HepG2 (cell line): ENCODE data around the gene HARBI1. TPM values are rescaled to one million over a fixed set of nuclear protein-coding genes. Genes with fewer than 3 reads are reported as not detected.

Source experiments
- ATAC-seq: fragments of 200-7000 bp; cut with Tn5 transposase; 3 replicates; pipeline ENCODE4 v1.9.1; 2020; ENCODE audit warnings: mild to moderate bottlenecking, moderate library complexity
- BruUV-seq: library from RNA; stranded (reverse); fragments of 400-500 nt; replicated peaks from 2 replicates; lab custom pipeline; 2021; lab: Mats Ljungman, UMichigan
- CTCF ChIA-PET: fragments of 300-600 bp; formaldehyde crosslinking; extraction: SDS; loops from one replicate; lab custom pipeline; 2021; ENCODE audit warnings: low total read pairs, inconsistent platforms, low intra/inter-chr PET ratio; lab: Yijun Ruan, JAX
- POLR2A ChIA-PET: fragments of 350-600 bp; sonication (Branson Sonifier 250); formaldehyde crosslinking; loops from one replicate; lab custom pipeline; 2020; ENCODE audit warnings: antibody characterized with exemption, inconsistent platforms; lab: Yijun Ruan, JAX
- DNase-seq: peaks from one replicate; pipeline ENCODE4 v3.0.0-alpha.2; 2015; ENCODE audit warnings: low spot score
- FAIRE-seq: peaks from 3 replicates; lab custom pipeline; 2011; peaks lifted over from hg19 to GRCh38; lab: Jason Lieb, UNC
- H2AFZ ChIP-seq: one replicate; pipeline ENCODE4 v1.6.1; 2011; ENCODE audit warnings: low read length, inconsistent platforms
- H3K27ac ChIP-seq: fragments of 300-600 bp; 3 replicates; pipeline ENCODE4 v1.8.0; 2011; ENCODE audit warnings: mixed run types, mild to moderate bottlenecking, mixed read lengths, low read length, inconsistent platforms; ENCODE audit not compliant: insufficient read depth; ENCODE audit errors: extremely low read length
- H3K27me3 ChIP-seq, 2 experiments: fragments of 200-600 bp in 1 of 2; 2 replicates in 1 of 2; 3 replicates in 1 of 2; pipeline versions ENCODE4 v1.6.0 to v1.8.0; 2011; ENCODE audit warnings: low read length in 2 of 2, mild to moderate bottlenecking in 2 of 2, moderate library complexity in 2 of 2, inconsistent platforms in 1 of 2; ENCODE audit not compliant: insufficient read depth in 2 of 2, control insufficient read depth in 1 of 2
- H3K36me3 ChIP-seq, 2 experiments: fragments of 200-600 bp in 1 of 2; replicated peaks in 1 of 2; 2 replicates in 1 of 2; 3 replicates in 1 of 2; pipeline versions ENCODE4 v1.5.1 to v1.8.0; 2011; ENCODE audit warnings: low read length in 2 of 2, inconsistent platforms in 1 of 2; ENCODE audit not compliant: insufficient read depth in 2 of 2, control insufficient read depth in 1 of 2
- H3K4me1 ChIP-seq: 2 replicates; pipeline ENCODE4 v1.5.1; 2012; ENCODE audit warnings: low read length, inconsistent platforms; ENCODE audit not compliant: insufficient read depth
- H3K4me2 ChIP-seq: 2 replicates; pipeline ENCODE4 v1.6.0; 2011; ENCODE audit warnings: low read depth, low read length, inconsistent platforms
- H3K4me3 ChIP-seq, 3 experiments: fragments of 200-600 bp in 1 of 3; sonication (generic), shearing (Covaris generic) in 1 of 3; replicated peaks in 1 of 3; 2 replicates each; pipeline ENCODE4 v1.5.1; 2011 to 2016; ENCODE audit warnings: low read length in 3 of 3, inconsistent platforms in 2 of 3, low read depth in 2 of 3, mild to moderate bottlenecking in 2 of 3, control low read depth in 1 of 3, mixed read lengths in 1 of 3; ENCODE audit not compliant: insufficient read depth in 1 of 3
- H3K79me2 ChIP-seq: one replicate; pipeline ENCODE4 v1.6.1; 2011; ENCODE audit warnings: low read length, inconsistent platforms; ENCODE audit not compliant: insufficient read depth
- H3K9ac ChIP-seq: 2 replicates; pipeline ENCODE4 v1.6.0; 2011; ENCODE audit warnings: mild to moderate bottlenecking, low read depth, low read length, inconsistent platforms; ENCODE audit not compliant: insufficient read depth
- H3K9me3 ChIP-seq: 2 replicates; pipeline ENCODE4 v1.5.1; 2012; ENCODE audit warnings: mild to moderate bottlenecking, low read length
- H4K20me1 ChIP-seq: 2 replicates; pipeline ENCODE4 v1.6.0; 2011; ENCODE audit warnings: inconsistent platforms, mild to moderate bottlenecking, low read length, moderate library complexity; ENCODE audit not compliant: insufficient read depth
- CCDC6 ChIP-seq: sonication (generic); formaldehyde crosslinking; IDR thresholded peaks from 2 replicates; pipeline ENCODE4 v1.8.1; 2022; ENCODE audit warnings: mild to moderate bottlenecking, missing genetic modification reagents, moderate library complexity
- KDM4B ChIP-seq: sonication (generic); formaldehyde crosslinking; IDR thresholded peaks from 2 replicates; pipeline ENCODE4 v1.4.0; 2020; ENCODE audit warnings: missing genetic modification reagents
- PRPF4 ChIP-seq: fragments of 200-400 bp; formaldehyde crosslinking; IDR thresholded peaks from 2 replicates; pipeline ENCODE4 v1.6.1; 2016; ENCODE audit warnings: low read length, low read depth; ENCODE audit not compliant: poor library complexity, severe bottlenecking
- RELA ChIP-seq: sonication (generic); formaldehyde crosslinking; IDR thresholded peaks from 2 replicates; pipeline ENCODE4 v1.4.0; 2020; ENCODE audit warnings: missing genetic modification reagents
- RNF2 ChIP-seq: fragments of 450-650 bp; conservative IDR thresholded peaks from 2 replicates; pipeline ENCODE4 v1.6.1; 2016; ENCODE audit warnings: low read depth
- SMYD3 ChIP-seq: sonication (generic); formaldehyde crosslinking; IDR thresholded peaks from 2 replicates; pipeline ENCODE4 v1.8.1; 2023; ENCODE audit warnings: mild to moderate bottlenecking, missing genetic modification reagents
- SRF ChIP-seq: IDR thresholded peaks from 2 replicates; pipeline ENCODE4 v1.6.1; 2011; ENCODE audit warnings: mild to moderate bottlenecking, low read depth, low read length, moderate library complexity
- ZNF737 ChIP-seq: sonication (generic); formaldehyde crosslinking; IDR thresholded peaks from 2 replicates; pipeline ENCODE4 v1.5.0; 2020; ENCODE audit warnings: missing genetic modification reagents, mild to moderate bottlenecking, borderline replicate concordance
- ZNF776 ChIP-seq: sonication (generic); formaldehyde crosslinking; IDR thresholded peaks from 2 replicates; pipeline ENCODE4 v1.4.0; 2020; ENCODE audit warnings: mild to moderate bottlenecking, missing genetic modification reagents
- ZSCAN21 ChIP-seq: sonication (generic); formaldehyde crosslinking; IDR thresholded peaks from 2 replicates; pipeline ENCODE4 v1.8.0; 2022; ENCODE audit warnings: mild to moderate bottlenecking, missing genetic modification reagents, moderate library complexity, borderline replicate concordance
- WGBS: methylation state at CpG from one replicate; pipeline ENCODE4 v1.1.6; 2017; ENCODE audit warnings: low lambda C conversion rate; 5-methylcytosine and 5-hydroxymethylcytosine counted together
- in situ Hi-C: cut with HindIII; loops from 2 replicates; pipeline ENCODE4 v1.10.0; 2017; ENCODE audit warnings: low pct_unique_long_range_greater_than_20kb; ENCODE audit not compliant: extremely low pct_ligation_motif_present
- intact Hi-C: fragments of 100-400 bp; cut with micrococcal nuclease; formaldehyde crosslinking; loops from one replicate; pipeline ENCODE4 v1.10.0; 2022; ENCODE audit not compliant: unreplicated experiment
- polyA plus RNA-seq, 8 experiments: library from polyadenylated mRNA; depleted of rRNA in 3 of 8; stranded (reverse) in 7 of 8; unstranded in 1 of 8; fragments of >200 nt; fragmentation: Illumina TruSeq in 4 of 8; extraction: Trizol in 4 of 8; gene quantifications; 2 replicates each; pipeline versions ENCODE4 v1.2.1 to v1.2.3, GENCODE V29; 2011 to 2016; ENCODE audit warnings: low read depth in 4 of 8, missing spikeins in 1 of 8, mixed read lengths in 1 of 8; ENCODE audit not compliant: insufficient read depth in 1 of 8
- total RNA-seq, 5 experiments: library from RNA; depleted of rRNA; stranded (reverse); fragments of >200 nt; fragmentation: Illumina TruSeq; extraction: Trizol; gene quantifications; 2 replicates each; pipeline ENCODE4 v1.2.3, GENCODE V29; 2016; ENCODE audit warnings: low read depth in 1 of 5
- TF ChIP-seq, protein P1 (sequence below): IDR thresholded peaks from 2 replicates; pipeline ENCODE4 v1.6.1; 2012; ENCODE audit warnings: inconsistent platforms
- TF ChIP-seq, protein P2 (sequence below): IDR thresholded peaks from 2 replicates; pipeline ENCODE4 v1.6.1; 2012; ENCODE audit warnings: low read depth, low read length, improper control_type of control experiment
- TF ChIP-seq, protein P3 (sequence below): sonication (generic); formaldehyde crosslinking; conservative IDR thresholded peaks from 2 replicates; pipeline ENCODE4 v1.4.0; 2020; ENCODE audit warnings: missing genetic modification reagents
- TF ChIP-seq, protein P4 (sequence below): IDR thresholded peaks from 2 replicates; pipeline ENCODE4 v1.6.1; 2016

Gene HARBI1
- total and polyA plus RNA-seq, 2 of the 13 experiments (the other 11 are each of a cell fraction or from before 2014, with no cell fraction given), result 2.5 to 4.8 TPM

DNA sequence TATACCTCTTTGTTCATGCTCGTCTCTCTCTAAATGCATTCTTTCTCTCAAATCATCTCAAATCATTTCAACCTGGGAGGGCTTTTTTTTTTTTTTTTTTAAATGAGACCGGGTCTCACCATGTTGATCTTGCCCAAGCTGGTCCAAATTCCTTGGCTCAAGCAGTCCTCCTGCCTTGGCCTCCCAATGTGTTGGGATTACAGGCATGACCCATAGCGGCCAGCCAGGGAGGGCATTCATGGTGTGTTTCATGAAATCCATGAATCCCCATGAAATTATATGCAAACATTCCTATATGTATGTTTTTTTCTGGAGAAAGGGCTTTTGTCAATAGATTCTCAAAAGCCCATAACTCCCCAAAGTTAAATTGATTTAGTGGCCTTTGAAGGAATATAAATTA lies 26.5 kb upstream of the HARBI1 start:
- ChIA-PET POLR2A (no interaction called here), CTCF (no interaction called here)
- no peak for TF ChIP-seq ZSCAN21 (CRISPR knock-in tag)
- TF ChIP-seq CCDC6, result no peak
- TF ChIP-seq, protein P1, sequence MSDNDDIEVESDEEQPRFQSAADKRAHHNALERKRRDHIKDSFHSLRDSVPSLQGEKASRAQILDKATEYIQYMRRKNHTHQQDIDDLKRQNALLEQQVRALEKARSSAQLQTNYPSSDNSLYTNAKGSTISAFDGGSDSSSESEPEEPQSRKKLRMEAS, result no peak
- TF ChIP-seq, protein P2, sequence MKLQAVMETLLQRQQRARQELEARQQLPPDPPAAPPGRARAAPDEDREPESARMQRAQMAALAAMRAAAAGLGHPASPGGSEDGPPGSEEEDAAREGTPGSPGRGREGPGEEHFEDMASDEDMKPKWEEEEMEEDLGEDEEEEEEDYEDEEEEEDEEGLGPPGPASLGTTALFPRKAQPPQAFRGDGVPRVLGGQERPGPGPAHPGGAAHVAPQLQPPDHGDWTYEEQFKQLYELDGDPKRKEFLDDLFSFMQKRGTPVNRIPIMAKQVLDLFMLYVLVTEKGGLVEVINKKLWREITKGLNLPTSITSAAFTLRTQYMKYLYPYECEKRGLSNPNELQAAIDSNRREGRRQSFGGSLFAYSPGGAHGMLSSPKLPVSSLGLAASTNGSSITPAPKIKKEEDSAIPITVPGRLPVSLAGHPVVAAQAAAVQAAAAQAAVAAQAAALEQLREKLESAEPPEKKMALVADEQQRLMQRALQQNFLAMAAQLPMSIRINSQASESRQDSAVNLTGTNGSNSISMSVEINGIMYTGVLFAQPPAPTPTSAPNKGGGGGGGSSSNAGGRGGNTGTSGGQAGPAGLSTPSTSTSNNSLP, result no peak
- TF ChIP-seq ZNF737 (CRISPR knock-in tag), result no peak
- TF ChIP-seq, protein P3, sequence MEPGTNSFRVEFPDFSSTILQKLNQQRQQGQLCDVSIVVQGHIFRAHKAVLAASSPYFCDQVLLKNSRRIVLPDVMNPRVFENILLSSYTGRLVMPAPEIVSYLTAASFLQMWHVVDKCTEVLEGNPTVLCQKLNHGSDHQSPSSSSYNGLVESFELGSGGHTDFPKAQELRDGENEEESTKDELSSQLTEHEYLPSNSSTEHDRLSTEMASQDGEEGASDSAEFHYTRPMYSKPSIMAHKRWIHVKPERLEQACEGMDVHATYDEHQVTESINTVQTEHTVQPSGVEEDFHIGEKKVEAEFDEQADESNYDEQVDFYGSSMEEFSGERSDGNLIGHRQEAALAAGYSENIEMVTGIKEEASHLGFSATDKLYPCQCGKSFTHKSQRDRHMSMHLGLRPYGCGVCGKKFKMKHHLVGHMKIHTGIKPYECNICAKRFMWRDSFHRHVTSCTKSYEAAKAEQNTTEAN, result no peak
- no peak for TF ChIP-seq PRPF4
- TF ChIP-seq, protein P4, sequence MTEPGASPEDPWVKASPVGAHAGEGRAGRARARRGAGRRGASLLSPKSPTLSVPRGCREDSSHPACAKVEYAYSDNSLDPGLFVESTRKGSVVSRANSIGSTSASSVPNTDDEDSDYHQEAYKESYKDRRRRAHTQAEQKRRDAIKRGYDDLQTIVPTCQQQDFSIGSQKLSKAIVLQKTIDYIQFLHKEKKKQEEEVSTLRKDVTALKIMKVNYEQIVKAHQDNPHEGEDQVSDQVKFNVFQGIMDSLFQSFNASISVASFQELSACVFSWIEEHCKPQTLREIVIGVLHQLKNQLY, result no peak
- TF ChIP-seq KDM4B (CRISPR knock-in tag), result no peak
- TF ChIP-seq RELA (CRISPR knock-in tag), result no peak
- no peak for TF ChIP-seq RNF2
- no peak for TF ChIP-seq SRF
- no peak for TF ChIP-seq ZNF776 (CRISPR knock-in tag)
- no peak for TF ChIP-seq SMYD3 (CRISPR knock-in tag)
- H4K20me1 ChIP-seq, result no peaks in the 10 kb centered on the region
- no peak for FAIRE-seq
- no peak overlapping the region for H3K4me2 ChIP-seq
- H3K27me3 ChIP-seq, result no peaks in the 10 kb centered on the region
- H3K79me2 ChIP-seq, result peaks cover 4% of the 10 kb centered on the region
- DNase-seq, result no peak
- H3K9ac ChIP-seq, result no peak overlapping the region
- BruUV-seq, result no TSS peak
- 98% methylated on average over 3 of the region's 3 CpGs for WGBS
- H3K9me3 ChIP-seq, result no peaks in the 10 kb centered on the region
- peaks cover 37% of the 10 kb centered on the region for H3K4me1 ChIP-seq
- H3K27ac ChIP-seq, result no peak overlapping the region
- in situ Hi-C loops (no loop called here), intact Hi-C loops (no loop called here)
- peaks cover 15 to 44% of the 10 kb centered on the region in 2 experiments; a peak in 4 of 5 replicates for H3K36me3 ChIP-seq
- H2AFZ ChIP-seq, result no peak overlapping the region
- H3K4me3 ChIP-seq, result no peak overlapping the region
- no peak for ATAC-seq
